DOHH2 (cell line): ENCODE results near the gene CLN6.

Experiments
- EZH2phosphoT487 ChIP-seq: fragments of 200-600 bp; sonication (generic); IDR thresholded peaks from 2 replicates; pipeline ENCODE4 v1.6.1; 2017; ENCODE audit warnings: borderline replicate concordance, mild to moderate bottlenecking, antibody characterized with exemption, low read length, moderate library complexity, mixed read lengths
- TF ChIP-seq, protein P1 (sequence below): fragments of 200-600 bp; sonication (generic); IDR thresholded peaks from one replicate; pipeline ENCODE4 v1.5.1; 2014; ENCODE audit warnings: antibody characterized with exemption, mild to moderate bottlenecking, low read depth, low read length; ENCODE audit not compliant: poor library complexity, severe bottlenecking

DNA sequence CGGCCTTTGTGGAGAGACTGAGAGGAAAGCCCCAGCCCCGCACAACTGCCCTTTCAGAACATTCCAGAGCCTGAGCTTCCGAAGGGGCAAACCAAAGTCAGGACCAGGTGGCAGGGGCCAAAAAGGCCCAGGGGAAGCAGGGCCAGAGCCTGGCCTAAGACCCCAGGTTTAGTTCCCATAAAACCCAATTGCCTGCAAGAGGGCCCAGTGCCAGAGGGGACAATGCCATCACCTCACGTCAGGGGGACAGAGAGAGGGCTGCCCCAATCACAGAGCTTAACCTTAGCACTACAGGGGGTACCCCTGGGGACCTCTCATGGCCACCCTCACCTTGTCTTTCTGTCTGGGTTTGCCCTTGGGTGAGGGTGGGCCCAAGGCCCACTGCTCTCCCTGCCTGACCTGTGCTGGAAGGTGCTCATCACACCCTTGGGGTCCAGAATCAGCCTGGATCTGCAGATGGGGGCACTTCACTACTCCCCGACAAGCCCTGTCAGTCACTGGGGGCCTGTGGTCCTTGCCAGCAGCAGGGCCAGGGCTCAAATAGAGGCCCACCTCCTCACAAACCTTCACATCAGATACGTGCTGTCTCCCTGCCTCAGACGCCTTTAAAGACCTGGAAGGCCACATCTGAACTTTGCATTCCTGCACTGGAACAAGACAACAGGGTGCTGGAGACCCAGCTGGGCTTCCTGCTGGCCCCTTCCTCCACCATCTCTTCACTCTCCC, 28.2 kb downstream of the CLN6 start:
- TF ChIP-seq, protein P1, sequence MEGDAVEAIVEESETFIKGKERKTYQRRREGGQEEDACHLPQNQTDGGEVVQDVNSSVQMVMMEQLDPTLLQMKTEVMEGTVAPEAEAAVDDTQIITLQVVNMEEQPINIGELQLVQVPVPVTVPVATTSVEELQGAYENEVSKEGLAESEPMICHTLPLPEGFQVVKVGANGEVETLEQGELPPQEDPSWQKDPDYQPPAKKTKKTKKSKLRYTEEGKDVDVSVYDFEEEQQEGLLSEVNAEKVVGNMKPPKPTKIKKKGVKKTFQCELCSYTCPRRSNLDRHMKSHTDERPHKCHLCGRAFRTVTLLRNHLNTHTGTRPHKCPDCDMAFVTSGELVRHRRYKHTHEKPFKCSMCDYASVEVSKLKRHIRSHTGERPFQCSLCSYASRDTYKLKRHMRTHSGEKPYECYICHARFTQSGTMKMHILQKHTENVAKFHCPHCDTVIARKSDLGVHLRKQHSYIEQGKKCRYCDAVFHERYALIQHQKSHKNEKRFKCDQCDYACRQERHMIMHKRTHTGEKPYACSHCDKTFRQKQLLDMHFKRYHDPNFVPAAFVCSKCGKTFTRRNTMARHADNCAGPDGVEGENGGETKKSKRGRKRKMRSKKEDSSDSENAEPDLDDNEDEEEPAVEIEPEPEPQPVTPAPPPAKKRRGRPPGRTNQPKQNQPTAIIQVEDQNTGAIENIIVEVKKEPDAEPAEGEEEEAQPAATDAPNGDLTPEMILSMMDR: no peak
- TF ChIP-seq EZH2phosphoT487: no peak
